Measurements from ENCODE around the gene VWA8.

GRCh38 chr13:41673640-41674039 lies 287.3 kb downstream of the VWA8 start:
- TF ChIP-seq ZNF626 (tag by site-specific recombination; IDR thresholded peaks at IDR 0.05) (no peak), ZBTB17 (tag by site-specific recombination; IDR thresholded peaks at IDR 0.05) (no peak), CTCF (tag by site-specific recombination; IDR thresholded peaks at IDR 0.05) (no peak), ZBTB49 (tag by site-specific recombination; IDR thresholded peaks at IDR 0.05; ENCODE audit: low read depth) (no peak), ZNF629 (tag by site-specific recombination; IDR thresholded peaks at IDR 0.05) (no peak), TCF7L2 (IDR thresholded peaks at IDR 0.05; ENCODE audit: borderline replicate concordance, low read depth, low read length) (no peak), ZNF24 (tag by site-specific recombination; IDR thresholded peaks at IDR 0.05) (no peak), ZNF677 (tag by site-specific recombination; IDR thresholded peaks at IDR 0.05) (no peak), ZNF169 (tag by site-specific recombination; IDR thresholded peaks at IDR 0.05) (no peak), ZNF561 (tag by site-specific recombination; IDR thresholded peaks at IDR 0.05; ENCODE audit: borderline replicate concordance) (no peak), PATZ1 (tag by site-specific recombination; IDR thresholded peaks at IDR 0.05) (no peak)
